Endodermal cell (in vitro differentiated cells): ENCODE data around the gene PSMD2. TPM values are rescaled to one million over a fixed set of nuclear protein-coding genes. Genes with fewer than 3 reads are reported as not detected.

ENCODE experiments used
- DNase-seq: peaks from one replicate; pipeline ENCODE4 v3.0.0-alpha.2; 2017
- H3K27ac ChIP-seq: 2 replicates; pipeline ENCODE4 v1.5.1; 2013; ENCODE audit warnings: mild to moderate bottlenecking, low read depth, low read length, moderate library complexity
- H3K27me3 ChIP-seq: 2 replicates; pipeline ENCODE4 v1.6.1; 2013; ENCODE audit warnings: mild to moderate bottlenecking, low read length, moderate library complexity; ENCODE audit not compliant: insufficient read depth, control insufficient read depth, poor library complexity, severe bottlenecking
- H3K36me3 ChIP-seq: 2 replicates; pipeline ENCODE4 v1.7.0; 2013; ENCODE audit warnings: mild to moderate bottlenecking, low read length, moderate library complexity; ENCODE audit not compliant: control insufficient read depth, insufficient read depth
- H3K4me1 ChIP-seq: one replicate; pipeline ENCODE4 v1.7.0; 2013; ENCODE audit warnings: low read length; ENCODE audit not compliant: control insufficient read depth, insufficient read depth
- H3K4me3 ChIP-seq: 2 replicates; pipeline ENCODE4 v1.5.1; 2013; ENCODE audit warnings: mild to moderate bottlenecking, low read length, moderate library complexity
- H3K9ac ChIP-seq: 2 replicates; pipeline ENCODE4 v1.6.1; 2013; ENCODE audit warnings: mild to moderate bottlenecking, low read length, moderate library complexity; ENCODE audit not compliant: poor library complexity, severe bottlenecking; ENCODE audit errors: extremely low read depth
- H3K9me3 ChIP-seq: 2 replicates; pipeline ENCODE4 v1.6.1; 2013; ENCODE audit warnings: mild to moderate bottlenecking, low read length, moderate library complexity; ENCODE audit not compliant: control insufficient read depth
- H3K27ac Mint-ChIP-seq: 2 replicates; pipeline ENCODE4 v1.8.0; 2020; ENCODE audit warnings: mixed read lengths
- H3K27me3 Mint-ChIP-seq: 2 replicates; pipeline ENCODE4 v1.8.0; 2021; ENCODE audit warnings: mild to moderate bottlenecking, mixed read lengths; ENCODE audit not compliant: insufficient read depth
- H3K36me3 Mint-ChIP-seq: 2 replicates; pipeline ENCODE4 v1.8.0; 2020; ENCODE audit warnings: low read depth, mixed read lengths
- H3K4me1 Mint-ChIP-seq: 2 replicates; pipeline ENCODE4 v1.8.0; 2020; ENCODE audit warnings: mixed read lengths
- H3K4me3 Mint-ChIP-seq: 2 replicates; pipeline ENCODE4 v1.8.0; 2020; ENCODE audit warnings: mild to moderate bottlenecking, moderate library complexity, mixed read lengths
- H3K9me3 Mint-ChIP-seq: 2 replicates; pipeline ENCODE4 v1.8.0; 2020; ENCODE audit warnings: mild to moderate bottlenecking, mixed read lengths
- WGBS, 2 experiments: methylation state at CpG; one replicate each; pipeline versions ENCODE4 v1.1.5 to v1.1.7; 2013; ENCODE audit warnings: missing lambda C conversion rate in 2 of 2, mixed read lengths in 1 of 2; ENCODE audit not compliant: insufficient coverage in 1 of 2, insufficient read length in 1 of 2; 5-methylcytosine and 5-hydroxymethylcytosine counted together
- total RNA-seq, 2 donors: library from RNA; stranded (reverse); fragmentation: NEBNext Ultra II Directional in 1 of 2; extraction: Animal tissue kit (Norgen Biotek cat#: 25700) in 1 of 2; gene quantifications; 2 replicates in 1 of 2; 3 replicates in 1 of 2; pipeline ENCODE4 v1.2.1, GENCODE V29; 2021
- TF ChIP-seq, protein P1 (sequence below): fragments of 200-600 bp; sonication (generic); conservative IDR thresholded peaks from 2 replicates; pipeline ENCODE4 v1.5.0; 2021; ENCODE audit warnings: antibody characterized with exemption, mild to moderate bottlenecking

Gene PSMD2
- total RNA-seq, 2 donors from 2014 or later: 332 TPM

DNA sequence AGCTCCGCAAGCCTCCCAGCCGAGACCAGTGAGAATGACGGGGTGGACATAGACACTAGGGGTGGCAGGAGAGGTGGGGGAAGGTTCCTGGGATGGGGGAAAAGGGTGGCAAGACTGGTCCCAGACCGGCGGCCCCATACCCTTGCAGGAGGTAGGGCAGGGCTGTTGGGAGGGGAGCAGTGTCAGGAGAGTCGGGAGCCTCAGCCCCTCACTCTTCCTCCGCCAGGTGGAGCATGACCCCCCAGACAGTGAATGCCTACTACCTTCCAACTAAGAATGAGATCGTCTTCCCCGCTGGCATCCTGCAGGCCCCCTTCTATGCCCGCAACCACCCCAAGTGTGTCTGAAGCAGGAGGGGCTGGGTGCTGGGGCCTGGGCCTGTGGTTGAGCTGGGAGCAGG is 8.7 kb upstream of the PSMD2 start:
- Mint-ChIP-seq H3K9me3 (no peaks in the 10 kb centered on the region), H3K36me3 (no peaks in the 10 kb centered on the region), H3K4me3 (no peak overlapping the region), H3K27ac (no peak overlapping the region), H3K4me1 (no peaks in the 10 kb centered on the region), H3K27me3 (peaks cover 22% of the 10 kb centered on the region)
- TF ChIP-seq, protein P1, sequence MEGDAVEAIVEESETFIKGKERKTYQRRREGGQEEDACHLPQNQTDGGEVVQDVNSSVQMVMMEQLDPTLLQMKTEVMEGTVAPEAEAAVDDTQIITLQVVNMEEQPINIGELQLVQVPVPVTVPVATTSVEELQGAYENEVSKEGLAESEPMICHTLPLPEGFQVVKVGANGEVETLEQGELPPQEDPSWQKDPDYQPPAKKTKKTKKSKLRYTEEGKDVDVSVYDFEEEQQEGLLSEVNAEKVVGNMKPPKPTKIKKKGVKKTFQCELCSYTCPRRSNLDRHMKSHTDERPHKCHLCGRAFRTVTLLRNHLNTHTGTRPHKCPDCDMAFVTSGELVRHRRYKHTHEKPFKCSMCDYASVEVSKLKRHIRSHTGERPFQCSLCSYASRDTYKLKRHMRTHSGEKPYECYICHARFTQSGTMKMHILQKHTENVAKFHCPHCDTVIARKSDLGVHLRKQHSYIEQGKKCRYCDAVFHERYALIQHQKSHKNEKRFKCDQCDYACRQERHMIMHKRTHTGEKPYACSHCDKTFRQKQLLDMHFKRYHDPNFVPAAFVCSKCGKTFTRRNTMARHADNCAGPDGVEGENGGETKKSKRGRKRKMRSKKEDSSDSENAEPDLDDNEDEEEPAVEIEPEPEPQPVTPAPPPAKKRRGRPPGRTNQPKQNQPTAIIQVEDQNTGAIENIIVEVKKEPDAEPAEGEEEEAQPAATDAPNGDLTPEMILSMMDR: peak; percentile 54
- Histone ChIP-seq H3K9me3 (no peaks in the 10 kb centered on the region), H3K27ac (no peak overlapping the region), H3K4me3 (no peak overlapping the region), H3K36me3 (no peaks in the 10 kb centered on the region), H3K4me1 (no peaks in the 10 kb centered on the region), H3K27me3 (peaks cover 20% of the 10 kb centered on the region), H3K9ac (no peak overlapping the region)
- 90 to 92% methylated on average over 4 to 10 of the region's 10 CpGs for WGBS, 2 experiments
- peak; percentile 67 for DNase-seq

DNA sequence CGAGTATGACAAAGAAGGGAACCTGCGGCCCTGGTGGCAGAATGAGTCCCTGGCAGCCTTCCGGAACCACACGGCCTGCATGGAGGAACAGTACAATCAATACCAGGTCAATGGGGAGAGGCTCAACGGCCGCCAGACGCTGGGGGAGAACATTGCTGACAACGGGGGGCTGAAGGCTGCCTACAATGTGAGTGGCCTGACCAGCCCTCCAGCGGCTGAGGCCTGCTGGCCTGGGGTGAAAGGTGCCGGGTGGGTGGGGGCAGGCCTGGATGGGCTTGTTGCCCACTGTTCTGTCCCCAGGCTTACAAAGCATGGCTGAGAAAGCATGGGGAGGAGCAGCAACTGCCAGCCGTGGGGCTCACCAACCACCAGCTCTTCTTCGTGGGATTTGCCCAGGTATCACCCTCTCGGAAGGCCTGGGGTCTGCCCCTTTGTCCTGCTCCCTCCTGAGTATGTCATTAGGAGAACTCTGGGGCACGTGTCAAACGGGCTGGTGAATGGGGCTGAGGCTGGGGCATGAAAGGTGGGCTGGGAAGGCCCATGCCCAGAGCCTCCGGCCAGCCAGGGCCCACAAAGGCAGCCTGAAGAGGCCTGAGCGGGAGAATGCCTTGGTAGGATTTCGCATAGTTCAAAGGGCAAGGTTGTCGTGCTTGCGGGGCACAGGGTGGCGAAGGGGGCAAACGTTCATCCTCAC is 7.8 kb upstream of the PSMD2 start:
- Histone ChIP-seq H3K4me3 (no peak overlapping the region), H3K9ac (no peak overlapping the region), H3K9me3 (no peaks in the 10 kb centered on the region), H3K4me1 (no peaks in the 10 kb centered on the region), H3K27me3 (peaks cover 11% of the 10 kb centered on the region), H3K36me3 (no peaks in the 10 kb centered on the region), H3K27ac (no peak overlapping the region)
- TF ChIP-seq, protein P1: no peak
- H3K27ac Mint-ChIP-seq: no peak overlapping the region
- H3K27me3 Mint-ChIP-seq: peaks cover 15% of the 10 kb centered on the region
- DNase-seq: no peak
- H3K9me3 Mint-ChIP-seq: no peaks in the 10 kb centered on the region
- no peaks in the 10 kb centered on the region for H3K4me1 Mint-ChIP-seq
- no peaks in the 10 kb centered on the region for H3K36me3 Mint-ChIP-seq
- no peak overlapping the region for H3K4me3 Mint-ChIP-seq
- WGBS, 2 experiments: 89 to 91% methylated on average over 18 to 22 of the region's 22 CpGs

DNA sequence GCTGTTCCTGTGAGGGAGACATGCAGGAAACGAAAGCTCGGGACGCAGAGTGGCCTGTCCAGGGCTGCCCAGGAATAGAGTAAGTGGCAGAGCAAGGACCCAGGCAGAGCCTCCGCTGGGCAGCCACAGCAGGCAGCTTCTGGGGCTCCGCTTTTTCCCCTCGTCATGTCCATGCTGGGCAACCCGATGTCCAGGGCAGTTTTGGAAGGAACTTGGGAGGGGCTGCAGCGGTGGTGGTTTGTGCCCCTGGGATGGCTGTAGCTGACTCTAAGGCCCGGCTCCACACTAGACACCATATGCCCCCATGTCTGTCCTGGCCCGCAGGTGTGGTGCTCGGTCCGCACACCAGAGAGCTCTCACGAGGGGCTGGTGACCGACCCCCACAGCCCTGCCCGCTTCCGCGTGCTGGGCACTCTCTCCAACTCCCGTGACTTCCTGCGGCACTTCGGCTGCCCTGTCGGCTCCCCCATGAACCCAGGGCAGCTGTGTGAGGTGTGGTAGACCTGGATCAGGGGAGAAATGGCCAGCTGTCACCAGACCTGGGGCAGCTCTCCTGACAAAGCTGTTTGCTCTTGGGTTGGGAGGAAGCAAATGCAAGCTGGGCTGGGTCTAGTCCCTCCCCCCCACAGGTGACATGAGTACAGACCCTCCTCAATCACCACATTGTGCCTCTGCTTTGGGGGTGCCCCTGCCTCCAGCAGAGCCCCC is 7.1 kb upstream of the PSMD2 start:
- WGBS, 2 experiments: 93 to 95% methylated on average over 4 to 21 of the region's 21 CpGs
- H3K4me1 ChIP-seq: no peaks in the 10 kb centered on the region
- H3K9ac ChIP-seq: no peak overlapping the region
- H3K9me3 ChIP-seq: no peaks in the 10 kb centered on the region
- Mint-ChIP-seq H3K27ac (no peak overlapping the region), H3K4me1 (no peaks in the 10 kb centered on the region), H3K27me3 (peaks cover 12% of the 10 kb centered on the region), H3K36me3 (no peaks in the 10 kb centered on the region), H3K4me3 (no peak overlapping the region), H3K9me3 (no peaks in the 10 kb centered on the region)
- TF ChIP-seq, protein P1: no peak
- H3K27ac ChIP-seq: no peak overlapping the region
- no peak overlapping the region for H3K4me3 ChIP-seq
- H3K36me3 ChIP-seq: no peaks in the 10 kb centered on the region
- H3K27me3 ChIP-seq: peaks cover 7% of the 10 kb centered on the region
- DNase-seq: no peak
